ENCODE measurements around the gene PRKAG2.

Gene PRKAG2

GRCh38 chr7:151684408-151685175, 192.3 kb downstream of the PRKAG2 start:
- Histone ChIP-seq H4K8ac (ENCODE audit: low read depth, low read length) (no peak overlapping the region), H2BK12ac (ENCODE audit: low read length) (no peak overlapping the region), H3K18ac (ENCODE audit: low read length) (no peak overlapping the region), H2AFZ (ENCODE audit: low read length) (no peak overlapping the region), H3K14ac (ENCODE audit: low read length) (no peak overlapping the region), H3K9ac (ENCODE audit: low read depth, low read length, poor library complexity) (no peak overlapping the region), H3K23ac (ENCODE audit: low read depth, low read length, poor library complexity) (no peak overlapping the region), H2BK5ac (ENCODE audit: low read length) (no peak overlapping the region), H3K36me3 (replicated peaks in 1 of 2; ENCODE audit: control insufficient read depth in 2 of 2, insufficient read depth in 2 of 2, low read length in 2 of 2) (no peaks in the 10 kb centered on the region), H3K4me1 (ENCODE audit: control insufficient read depth in 2 of 2, insufficient read depth in 1 of 2, low read depth in 1 of 2, low read length in 2 of 2) (peaks cover 9 to 12% of the 10 kb centered on the region in 2 donors), H3K27ac (replicated peaks; ENCODE audit: low read length) (no peak overlapping the region), H3K9me3 (replicated peaks in 1 of 2; ENCODE audit: control insufficient read depth in 2 of 2, insufficient read depth in 1 of 2, low read depth in 1 of 2, low read length in 2 of 2) (peaks cover 0 to 2% of the 10 kb centered on the region in 2 donors), H3K4ac (ENCODE audit: low read length) (no peak overlapping the region), H3K79me1 (ENCODE audit: low read depth, low read length) (no peaks in the 10 kb centered on the region), H3K4me3 (ENCODE audit: low read length in 2 of 2) (no peak overlapping the region), H4K91ac (ENCODE audit: low read depth, low read length, poor library complexity) (no peak overlapping the region), H3K27me3 (ENCODE audit: control insufficient read depth in 3 of 3, insufficient read depth in 3 of 3, low read depth in 1 of 3, low read length in 3 of 3) (no peaks in the 10 kb centered on the region), H2AK5ac (ENCODE audit: low read depth, low read length) (peak overlapping the region; percentile 36), H2BK120ac (ENCODE audit: low read depth, low read length) (no peak overlapping the region), H3K4me2 (ENCODE audit: insufficient read depth, low read length, poor library complexity, severe bottlenecking) (no peak overlapping the region), H2BK15ac (ENCODE audit: low read length) (no peak overlapping the region)
- DNase-seq (ENCODE audit: low spot score): no peak
- WGBS, 2 donors (ENCODE audit: extremely low coverage in 2 of 2, insufficient read length in 2 of 2, insufficient replicate concordance in 1 of 2): no CpG with 5 or more reads among the region's 13 CpGs

- Histone ChIP-seq H3K14ac (ENCODE audit: low read length) (no peak overlapping the region), H3K4me1 (ENCODE audit: control insufficient read depth in 2 of 2, insufficient read depth in 1 of 2, low read depth in 1 of 2, low read length in 2 of 2) (peaks cover 12 to 16% of the 10 kb centered on the region in 2 donors), H2BK12ac (ENCODE audit: low read length) (no peak overlapping the region)
Measured at GRCh38 chr7:151683615-151684407, 193.1 kb downstream of the PRKAG2 start.

GRCh38 chr7:151682831-151683614, 193.9 kb downstream of the PRKAG2 start:
- no peak overlapping the region for H3K4me2 ChIP-seq (ENCODE audit: insufficient read depth, low read length, poor library complexity, severe bottlenecking)
- DNase-seq (ENCODE audit: low spot score): no peak

More at GRCh38 chr7:151683615-151684407, 193.1 kb downstream of the PRKAG2 start:
- H4K91ac ChIP-seq (ENCODE audit: low read depth, low read length, poor library complexity): no peak overlapping the region
- peak overlapping the region; percentile 76 for H3K18ac ChIP-seq (ENCODE audit: low read length)
- peak overlapping the region; percentile 44 for H2BK120ac ChIP-seq (ENCODE audit: low read depth, low read length)
- no peak for DNase-seq (ENCODE audit: low spot score)
- H3K4ac ChIP-seq (ENCODE audit: low read length): no peak overlapping the region
- no peak overlapping the region for H2AFZ ChIP-seq (ENCODE audit: low read length)
- peak overlapping the region; percentile 60 for H2AK5ac ChIP-seq (ENCODE audit: low read depth, low read length)
- no peak overlapping the region for H3K23ac ChIP-seq (ENCODE audit: low read depth, low read length, poor library complexity)
- no peak overlapping the region for H2BK5ac ChIP-seq (ENCODE audit: low read length)
- H3K79me1 ChIP-seq (ENCODE audit: low read depth, low read length): no peaks in the 10 kb centered on the region
- WGBS, 2 donors (ENCODE audit: extremely low coverage in 2 of 2, insufficient read length in 2 of 2, insufficient replicate concordance in 1 of 2): no CpG with 5 or more reads among the region's 18 CpGs
- no peak overlapping the region for H2BK15ac ChIP-seq (ENCODE audit: low read length)
- H3K27me3 ChIP-seq (ENCODE audit: control insufficient read depth in 3 of 3, insufficient read depth in 3 of 3, low read depth in 1 of 3, low read length in 3 of 3): no peaks in the 10 kb centered on the region
- H3K4me2 ChIP-seq (ENCODE audit: insufficient read depth, low read length, poor library complexity, severe bottlenecking): no peak overlapping the region
- no peak overlapping the region for H3K9ac ChIP-seq (ENCODE audit: low read depth, low read length, poor library complexity)
- no peak overlapping the region for H4K8ac ChIP-seq (ENCODE audit: low read depth, low read length)
- no peak overlapping the region for H3K4me3 ChIP-seq (ENCODE audit: low read length in 2 of 2)
- H3K36me3 ChIP-seq (replicated peaks in 1 of 2; ENCODE audit: control insufficient read depth in 2 of 2, insufficient read depth in 2 of 2, low read length in 2 of 2): no peaks in the 10 kb centered on the region
- H3K27ac ChIP-seq (replicated peaks; ENCODE audit: low read length): no peak overlapping the region
- H3K9me3 ChIP-seq (replicated peaks in 1 of 2; ENCODE audit: control insufficient read depth in 2 of 2, insufficient read depth in 1 of 2, low read depth in 1 of 2, low read length in 2 of 2): peaks cover 0 to 2% of the 10 kb centered on the region in 2 donors

More at GRCh38 chr7:151682831-151683614, 193.9 kb downstream of the PRKAG2 start:
- Histone ChIP-seq H3K23ac (ENCODE audit: low read depth, low read length, poor library complexity) (no peak overlapping the region), H2BK12ac (ENCODE audit: low read length) (no peak overlapping the region), H3K9me3 (replicated peaks in 1 of 2; ENCODE audit: control insufficient read depth in 2 of 2, insufficient read depth in 1 of 2, low read depth in 1 of 2, low read length in 2 of 2) (peaks cover 0 to 2% of the 10 kb centered on the region in 2 donors), H3K9ac (ENCODE audit: low read depth, low read length, poor library complexity) (no peak overlapping the region), H3K36me3 (replicated peaks in 1 of 2; ENCODE audit: control insufficient read depth in 2 of 2, insufficient read depth in 2 of 2, low read length in 2 of 2) (no peaks in the 10 kb centered on the region), H3K27ac (replicated peaks; ENCODE audit: low read length) (no peak overlapping the region), H4K91ac (ENCODE audit: low read depth, low read length, poor library complexity) (no peak overlapping the region), H2BK5ac (ENCODE audit: low read length) (no peak overlapping the region), H4K8ac (ENCODE audit: low read depth, low read length) (no peak overlapping the region), H3K4me3 (ENCODE audit: low read length in 2 of 2) (no peak overlapping the region), H3K4ac (ENCODE audit: low read length) (no peak overlapping the region), H2AK5ac (ENCODE audit: low read depth, low read length) (no peak overlapping the region), H2BK15ac (ENCODE audit: low read length) (no peak overlapping the region), H3K27me3 (ENCODE audit: control insufficient read depth in 3 of 3, insufficient read depth in 3 of 3, low read depth in 1 of 3, low read length in 3 of 3) (no peaks in the 10 kb centered on the region), H3K4me1 (ENCODE audit: control insufficient read depth in 2 of 2, insufficient read depth in 1 of 2, low read depth in 1 of 2, low read length in 2 of 2) (peaks cover 10 to 16% of the 10 kb centered on the region in 2 donors), H3K18ac (ENCODE audit: low read length) (no peak overlapping the region), H3K79me1 (ENCODE audit: low read depth, low read length) (no peaks in the 10 kb centered on the region), H3K14ac (ENCODE audit: low read length) (no peak overlapping the region), H2BK120ac (ENCODE audit: low read depth, low read length) (no peak overlapping the region), H2AFZ (ENCODE audit: low read length) (no peak overlapping the region)
- no CpG with 5 or more reads among the region's 14 CpGs for WGBS, 2 donors (ENCODE audit: extremely low coverage in 2 of 2, insufficient read length in 2 of 2, insufficient replicate concordance in 1 of 2)
